Liver (tissue), 9 donors: ENCODE measurements around the gene MGAT5. TPM values are rescaled to one million over a fixed set of nuclear protein-coding genes. Genes with fewer than 3 reads are reported as not detected.

ENCODE experiments used
- DNase-seq: peaks from one replicate; pipeline ENCODE4 v3.0.0-alpha.2; 2017; ENCODE audit warnings: low spot score
- H3K27ac ChIP-seq, 2 donors: one replicate each; pipeline ENCODE4 v1.7.0; 2013; ENCODE audit warnings: inconsistent platforms in 2 of 2, low read length in 2 of 2, control low read depth in 1 of 2, low read depth in 1 of 2, mild to moderate bottlenecking in 1 of 2
- H3K27me3 ChIP-seq, 4 donors: one replicate each; pipeline versions ENCODE4 v1.6.1 to v1.7.0; 2013; ENCODE audit warnings: low read length in 3 of 4, inconsistent platforms in 1 of 4, mild to moderate bottlenecking in 1 of 4, moderate library complexity in 1 of 4; ENCODE audit not compliant: control insufficient read depth in 4 of 4, insufficient read depth in 4 of 4
- H3K36me3 ChIP-seq, 4 donors: one replicate each; pipeline versions ENCODE4 v1.6.1 to v1.7.0; 2013; ENCODE audit warnings: low read length in 3 of 4, mild to moderate bottlenecking in 3 of 4, low read depth in 1 of 4, moderate library complexity in 1 of 4; ENCODE audit not compliant: control insufficient read depth in 4 of 4, insufficient read depth in 3 of 4
- H3K4me1 ChIP-seq, 4 donors: one replicate each; pipeline versions ENCODE4 v1.6.1 to v1.7.0; 2013; ENCODE audit warnings: low read length in 3 of 4, mild to moderate bottlenecking in 3 of 4, moderate library complexity in 1 of 4; ENCODE audit not compliant: control insufficient read depth in 4 of 4, insufficient read depth in 4 of 4
- H3K4me3 ChIP-seq, 3 donors: one replicate each; pipeline versions ENCODE4 v1.6.1 to v1.7.0; 2013; ENCODE audit warnings: low read length in 3 of 3, control low read depth in 1 of 3, low read depth in 1 of 3, mild to moderate bottlenecking in 1 of 3
- H3K9ac ChIP-seq, 2 donors: one replicate each; pipeline ENCODE4 v1.7.0; 2013; ENCODE audit warnings: low read length in 2 of 2, mild to moderate bottlenecking in 2 of 2, moderate library complexity in 2 of 2, control low read depth in 1 of 2, low read depth in 1 of 2
- H3K9me3 ChIP-seq, 4 donors: one replicate each; pipeline versions ENCODE4 v1.6.1 to v1.7.0; 2013; ENCODE audit warnings: low read length in 3 of 4; ENCODE audit not compliant: control insufficient read depth in 4 of 4
- EGR1 ChIP-seq, 2 donors: IDR thresholded peaks; 2 replicates each; pipeline ENCODE4 v1.6.1; 2016 to 2018; ENCODE audit warnings: antibody characterized with exemption in 2 of 2, low read depth in 2 of 2
- FOXA1 ChIP-seq: IDR thresholded peaks from 2 replicates; pipeline ENCODE4 v1.6.1; 2016; ENCODE audit warnings: antibody characterized with exemption
- HNF4A ChIP-seq, 2 donors: conservative IDR thresholded peaks; 2 replicates each; pipeline ENCODE4 v1.6.1; 2016; ENCODE audit warnings: antibody characterized with exemption in 2 of 2, mild to moderate bottlenecking in 2 of 2
- JUND ChIP-seq, 2 donors: IDR thresholded peaks; 2 replicates each; pipeline ENCODE4 v1.6.1; 2016; ENCODE audit warnings: antibody characterized with exemption in 2 of 2
- NR2F2 ChIP-seq: IDR thresholded peaks from 2 replicates; pipeline ENCODE4 v1.6.1; 2016; ENCODE audit warnings: antibody characterized with exemption
- RAD21 ChIP-seq, 2 donors: IDR thresholded peaks; 2 replicates each; pipeline ENCODE4 v1.6.1; 2016; ENCODE audit warnings: antibody characterized with exemption in 2 of 2, mild to moderate bottlenecking in 2 of 2
- RXRA ChIP-seq, 2 donors: IDR thresholded peaks; 2 replicates each; pipeline ENCODE4 v1.6.1; 2017 to 2018; ENCODE audit warnings: antibody characterized with exemption in 2 of 2, mild to moderate bottlenecking in 1 of 2
- TAF1 ChIP-seq: conservative IDR thresholded peaks from 2 replicates; pipeline ENCODE4 v1.6.1; 2016; ENCODE audit warnings: antibody characterized with exemption, mild to moderate bottlenecking
- YY1 ChIP-seq: IDR thresholded peaks from 2 replicates; pipeline ENCODE4 v1.6.1; 2016; ENCODE audit warnings: antibody characterized with exemption, mild to moderate bottlenecking
- WGBS: extraction: QIAGEN DNeasy Blood & Tissue Kit; methylation state at CpG from one replicate; pipeline ENCODE4 v1.1.7; 2013; 5-methylcytosine and 5-hydroxymethylcytosine counted together
- polyA plus RNA-seq, 2 donors: library from polyadenylated mRNA; stranded (reverse) in 1 of 2; unstranded in 1 of 2; fragments of 200-250 nt in 1 of 2; fragments of >200 nt in 1 of 2; fragmentation: Nextera tagmentation in 1 of 2; extraction: Ambion mirVana in 1 of 2; gene quantifications; one replicate each; pipeline versions ENCODE4 v1.2.1 to v1.2.3, GENCODE V29; 2013 to 2015
- total RNA-seq, 2 donors: library from RNA; depleted of rRNA; stranded (reverse); fragments of >200 nt; gene quantifications; one replicate each; pipeline ENCODE4 v1.2.3, GENCODE V29; 2014
- TF ChIP-seq, protein P1 (sequence below): IDR thresholded peaks from 2 replicates; pipeline ENCODE4 v1.6.1; 2016; ENCODE audit warnings: antibody characterized with exemption
- TF ChIP-seq, protein P2 (sequence below): IDR thresholded peaks from 2 replicates; pipeline ENCODE4 v1.6.1; 2016; ENCODE audit warnings: antibody characterized with exemption
- TF ChIP-seq, protein P3 (sequence below): fragments of 150-350 bp; IDR thresholded peaks from 2 replicates; pipeline ENCODE4 v1.5.1; 2017; ENCODE audit warnings: improper control_type of control experiment, low read depth, low read length; ENCODE audit not compliant: missing input control
- TF ChIP-seq, protein P4 (sequence below): IDR thresholded peaks from 2 replicates; pipeline ENCODE4 v1.6.1; 2016; ENCODE audit warnings: antibody characterized with exemption, mild to moderate bottlenecking
- donor health status: healthy.
- donor health status: healthy.
- donor health status: healthy.
- donor health status: healthy.
- donor health status: healthy.

Gene MGAT5
- total and polyA plus RNA-seq, 4 donors: 1.8 to 12.7 (median 5.6) TPM

DNA sequence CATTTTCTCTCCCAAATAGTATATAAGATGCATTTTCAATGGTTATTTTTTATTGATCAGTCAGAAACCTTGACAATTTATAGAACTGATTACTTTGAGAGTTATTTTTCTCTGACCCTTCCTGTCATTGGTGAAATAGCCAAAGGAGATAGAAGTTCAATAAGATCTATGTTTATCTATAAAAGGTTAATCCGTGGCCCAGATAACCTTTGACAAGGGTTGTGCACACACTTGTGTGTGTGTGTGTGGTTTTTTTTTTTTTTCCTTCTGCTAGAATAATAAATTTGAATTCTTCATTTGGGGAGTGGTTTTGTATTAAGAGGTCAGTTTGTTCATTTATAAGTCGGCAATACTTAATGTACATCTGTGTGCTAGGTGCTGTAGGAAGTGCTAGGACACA lies 160.0 kb downstream of the MGAT5 start (continued):
- TF ChIP-seq HNF4A (conservative IDR thresholded peaks at IDR 0.05): peak in 1 of 2 donors; percentile 44
- peak; percentile 16 for TF ChIP-seq NR2F2
- TF ChIP-seq JUND (IDR thresholded peaks at IDR 0.05): no peak
- TF ChIP-seq, protein P1, sequence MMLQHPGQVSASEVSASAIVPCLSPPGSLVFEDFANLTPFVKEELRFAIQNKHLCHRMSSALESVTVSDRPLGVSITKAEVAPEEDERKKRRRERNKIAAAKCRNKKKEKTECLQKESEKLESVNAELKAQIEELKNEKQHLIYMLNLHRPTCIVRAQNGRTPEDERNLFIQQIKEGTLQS: no peak
- TF ChIP-seq RAD21 (IDR thresholded peaks at IDR 0.05): peak in 1 of 2 donors; percentile 42
- TF ChIP-seq TAF1: no peak

DNA sequence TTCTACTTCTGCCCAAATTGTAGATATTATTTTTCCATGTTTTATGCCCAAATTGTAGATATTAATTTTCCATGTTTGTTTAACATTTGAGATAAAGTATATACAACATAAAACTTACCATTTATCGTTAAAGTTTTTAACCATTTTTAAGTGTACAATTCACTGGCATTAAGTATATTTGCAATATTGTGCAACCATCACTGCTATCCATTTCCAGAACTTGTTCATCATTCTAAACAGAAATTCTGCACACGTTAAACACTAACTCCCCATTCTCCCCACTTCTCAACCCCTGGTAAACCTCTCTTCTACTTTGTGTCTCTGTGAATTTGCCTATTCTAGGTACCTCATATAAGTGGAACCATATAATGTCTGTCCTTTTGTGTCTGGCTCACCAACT lies 162.1 kb downstream of the MGAT5 start:
- no peak for DNase-seq
- Histone ChIP-seq H3K4me1 (peaks cover 3 to 33% (median 26%) of the 10 kb centered on the region in 4 donors), H3K4me3 (no peak overlapping the region), H3K27me3 (no peaks in the 10 kb centered on the region), H3K9ac (no peak overlapping the region), H3K9me3 (no peaks in the 10 kb centered on the region), H3K27ac (no peak overlapping the region), H3K36me3 (no peaks in the 10 kb centered on the region)
- WGBS: 48% methylated on average over 2 of the region's 2 CpGs
- no peak for TF ChIP-seq TAF1
- TF ChIP-seq JUND (IDR thresholded peaks at IDR 0.05): no peak
- TF ChIP-seq, protein P2, sequence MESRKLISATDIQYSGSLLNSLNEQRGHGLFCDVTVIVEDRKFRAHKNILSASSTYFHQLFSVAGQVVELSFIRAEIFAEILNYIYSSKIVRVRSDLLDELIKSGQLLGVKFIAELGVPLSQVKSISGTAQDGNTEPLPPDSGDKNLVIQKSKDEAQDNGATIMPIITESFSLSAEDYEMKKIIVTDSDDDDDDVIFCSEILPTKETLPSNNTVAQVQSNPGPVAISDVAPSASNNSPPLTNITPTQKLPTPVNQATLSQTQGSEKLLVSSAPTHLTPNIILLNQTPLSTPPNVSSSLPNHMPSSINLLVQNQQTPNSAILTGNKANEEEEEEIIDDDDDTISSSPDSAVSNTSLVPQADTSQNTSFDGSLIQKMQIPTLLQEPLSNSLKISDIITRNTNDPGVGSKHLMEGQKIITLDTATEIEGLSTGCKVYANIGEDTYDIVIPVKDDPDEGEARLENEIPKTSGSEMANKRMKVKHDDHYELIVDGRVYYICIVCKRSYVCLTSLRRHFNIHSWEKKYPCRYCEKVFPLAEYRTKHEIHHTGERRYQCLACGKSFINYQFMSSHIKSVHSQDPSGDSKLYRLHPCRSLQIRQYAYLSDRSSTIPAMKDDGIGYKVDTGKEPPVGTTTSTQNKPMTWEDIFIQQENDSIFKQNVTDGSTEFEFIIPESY: no peak
- TF ChIP-seq, protein P3, sequence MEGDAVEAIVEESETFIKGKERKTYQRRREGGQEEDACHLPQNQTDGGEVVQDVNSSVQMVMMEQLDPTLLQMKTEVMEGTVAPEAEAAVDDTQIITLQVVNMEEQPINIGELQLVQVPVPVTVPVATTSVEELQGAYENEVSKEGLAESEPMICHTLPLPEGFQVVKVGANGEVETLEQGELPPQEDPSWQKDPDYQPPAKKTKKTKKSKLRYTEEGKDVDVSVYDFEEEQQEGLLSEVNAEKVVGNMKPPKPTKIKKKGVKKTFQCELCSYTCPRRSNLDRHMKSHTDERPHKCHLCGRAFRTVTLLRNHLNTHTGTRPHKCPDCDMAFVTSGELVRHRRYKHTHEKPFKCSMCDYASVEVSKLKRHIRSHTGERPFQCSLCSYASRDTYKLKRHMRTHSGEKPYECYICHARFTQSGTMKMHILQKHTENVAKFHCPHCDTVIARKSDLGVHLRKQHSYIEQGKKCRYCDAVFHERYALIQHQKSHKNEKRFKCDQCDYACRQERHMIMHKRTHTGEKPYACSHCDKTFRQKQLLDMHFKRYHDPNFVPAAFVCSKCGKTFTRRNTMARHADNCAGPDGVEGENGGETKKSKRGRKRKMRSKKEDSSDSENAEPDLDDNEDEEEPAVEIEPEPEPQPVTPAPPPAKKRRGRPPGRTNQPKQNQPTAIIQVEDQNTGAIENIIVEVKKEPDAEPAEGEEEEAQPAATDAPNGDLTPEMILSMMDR: no peak
- TF ChIP-seq RXRA (IDR thresholded peaks at IDR 0.05): no peak
- no peak for TF ChIP-seq YY1
- no peak for TF ChIP-seq EGR1 (IDR thresholded peaks at IDR 0.05; ENCODE audit: low read depth in 2 of 2)
- no peak for TF ChIP-seq RAD21 (IDR thresholded peaks at IDR 0.05)

DNA sequence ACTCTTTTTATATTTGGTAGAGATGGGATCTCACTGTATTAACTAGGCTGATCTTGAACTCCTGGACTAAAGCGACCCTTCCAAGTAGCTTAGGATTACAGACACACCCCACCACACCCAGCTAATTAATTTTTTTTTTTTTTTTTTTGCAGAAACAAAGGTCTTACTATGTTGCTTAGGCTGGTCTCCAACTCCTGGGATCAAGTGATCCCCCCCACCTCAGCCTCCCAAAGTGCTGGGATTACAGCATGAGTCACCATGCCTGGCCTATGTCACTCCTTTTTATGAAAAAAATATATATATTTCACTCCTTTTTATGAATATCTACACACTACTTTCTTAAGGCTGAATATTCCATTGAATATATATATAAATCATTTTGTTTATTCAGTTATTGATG lies 162.8 kb downstream of the MGAT5 start:
- H3K4me3 ChIP-seq: no peak overlapping the region
- no peaks in the 10 kb centered on the region for H3K27me3 ChIP-seq
- no peaks in the 10 kb centered on the region for H3K9me3 ChIP-seq
- peaks cover 3 to 33% (median 25%) of the 10 kb centered on the region in 4 donors for H3K4me1 ChIP-seq
- H3K27ac ChIP-seq: no peak overlapping the region
- WGBS: 97% methylated on average over 1 of the region's 1 CpG
- TF ChIP-seq FOXA1 (no peak), YY1 (no peak)
- TF ChIP-seq, protein P4, sequence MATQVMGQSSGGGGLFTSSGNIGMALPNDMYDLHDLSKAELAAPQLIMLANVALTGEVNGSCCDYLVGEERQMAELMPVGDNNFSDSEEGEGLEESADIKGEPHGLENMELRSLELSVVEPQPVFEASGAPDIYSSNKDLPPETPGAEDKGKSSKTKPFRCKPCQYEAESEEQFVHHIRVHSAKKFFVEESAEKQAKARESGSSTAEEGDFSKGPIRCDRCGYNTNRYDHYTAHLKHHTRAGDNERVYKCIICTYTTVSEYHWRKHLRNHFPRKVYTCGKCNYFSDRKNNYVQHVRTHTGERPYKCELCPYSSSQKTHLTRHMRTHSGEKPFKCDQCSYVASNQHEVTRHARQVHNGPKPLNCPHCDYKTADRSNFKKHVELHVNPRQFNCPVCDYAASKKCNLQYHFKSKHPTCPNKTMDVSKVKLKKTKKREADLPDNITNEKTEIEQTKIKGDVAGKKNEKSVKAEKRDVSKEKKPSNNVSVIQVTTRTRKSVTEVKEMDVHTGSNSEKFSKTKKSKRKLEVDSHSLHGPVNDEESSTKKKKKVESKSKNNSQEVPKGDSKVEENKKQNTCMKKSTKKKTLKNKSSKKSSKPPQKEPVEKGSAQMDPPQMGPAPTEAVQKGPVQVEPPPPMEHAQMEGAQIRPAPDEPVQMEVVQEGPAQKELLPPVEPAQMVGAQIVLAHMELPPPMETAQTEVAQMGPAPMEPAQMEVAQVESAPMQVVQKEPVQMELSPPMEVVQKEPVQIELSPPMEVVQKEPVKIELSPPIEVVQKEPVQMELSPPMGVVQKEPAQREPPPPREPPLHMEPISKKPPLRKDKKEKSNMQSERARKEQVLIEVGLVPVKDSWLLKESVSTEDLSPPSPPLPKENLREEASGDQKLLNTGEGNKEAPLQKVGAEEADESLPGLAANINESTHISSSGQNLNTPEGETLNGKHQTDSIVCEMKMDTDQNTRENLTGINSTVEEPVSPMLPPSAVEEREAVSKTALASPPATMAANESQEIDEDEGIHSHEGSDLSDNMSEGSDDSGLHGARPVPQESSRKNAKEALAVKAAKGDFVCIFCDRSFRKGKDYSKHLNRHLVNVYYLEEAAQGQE: no peak
- no peaks in the 10 kb centered on the region for H3K36me3 ChIP-seq
- H3K9ac ChIP-seq: no peak overlapping the region
- DNase-seq: no peak
